WTC11 (cell line): Measurements from ENCODE around the gene QRFP.
"Not testable (repeated sequence)": the region's sequence is repeated elsewhere in the genome, so short reads cannot be mapped to it uniquely, and the experiment has no call there.

Experiments used
- ATF1 ChIP-seq: sonication (generic); formaldehyde crosslinking; IDR thresholded peaks from 2 replicates; pipeline ENCODE4 v1.8.1; 2023; ENCODE audit warnings: mild to moderate bottlenecking, moderate library complexity, missing genetic modification reagents
- ATF3 ChIP-seq: sonication (generic); formaldehyde crosslinking; conservative IDR thresholded peaks from 2 replicates; pipeline ENCODE4 v1.8.1; 2022; ENCODE audit warnings: mild to moderate bottlenecking, missing genetic modification reagents
- CTCF ChIP-seq: fragments of 200-600 bp; IDR thresholded peaks from 2 replicates; pipeline ENCODE4 v1.8.0; 2022; ENCODE audit warnings: antibody characterized with exemption
- FOXJ3 ChIP-seq: sonication (generic); formaldehyde crosslinking; IDR thresholded peaks from 2 replicates; pipeline ENCODE4 v1.9.0; 2021; ENCODE audit warnings: missing genetic modification reagents, mild to moderate bottlenecking, borderline replicate concordance
- GABPB1 ChIP-seq: sonication (generic); formaldehyde crosslinking; IDR thresholded peaks from 2 replicates; pipeline ENCODE4 v1.8.1; 2023; ENCODE audit warnings: mild to moderate bottlenecking, missing genetic modification reagents
- MAX ChIP-seq: sonication (generic); formaldehyde crosslinking; IDR thresholded peaks from 2 replicates; pipeline ENCODE4 v1.8.0; 2022; ENCODE audit warnings: mild to moderate bottlenecking, missing genetic modification reagents
- NR2C2 ChIP-seq: sonication (generic); formaldehyde crosslinking; IDR thresholded peaks from 2 replicates; pipeline ENCODE4 v1.8.0; 2022; ENCODE audit warnings: mild to moderate bottlenecking, missing genetic modification reagents
- PRRX2 ChIP-seq: fragments of 250-450 bp; sonication (Bioruptor Pico); IDR thresholded peaks from 2 replicates; pipeline ENCODE4 v1.8.0; 2021; ENCODE audit warnings: mild to moderate bottlenecking
- RELA ChIP-seq: sonication (generic); formaldehyde crosslinking; IDR thresholded peaks from 2 replicates; pipeline ENCODE4 v1.8.1; 2022; ENCODE audit warnings: missing genetic modification reagents, mild to moderate bottlenecking, borderline replicate concordance
- ZNF121 ChIP-seq: sonication (generic); formaldehyde crosslinking; IDR thresholded peaks from 2 replicates; pipeline ENCODE4 v1.8.0; 2023; ENCODE audit warnings: missing genetic modification reagents
- ZNF416 ChIP-seq: fragments of 250-450 bp; sonication (Bioruptor Pico); IDR thresholded peaks from 2 replicates; pipeline ENCODE4 v1.9.0; 2021; ENCODE audit warnings: mild to moderate bottlenecking, inconsistent platforms
- ZNF532 ChIP-seq: fragments of 250-450 bp; sonication (Bioruptor Pico); IDR thresholded peaks from 2 replicates; pipeline ENCODE4 v1.9.0; 2021; ENCODE audit warnings: mild to moderate bottlenecking, borderline replicate concordance

- not testable (repeated sequence) for TF ChIP-seq CTCF; ZNF416; GABPB1; MAX (CRISPR knock-in tag); FOXJ3 (CRISPR knock-in tag); RELA; NR2C2; ZNF121 (CRISPR knock-in tag); ATF3 (CRISPR knock-in tag); ZNF532 (CRISPR knock-in tag); ATF1 (CRISPR knock-in tag); PRRX2 (CRISPR knock-in tag)
These were observed 14.1 kb upstream of the QRFP start for GRCh38 chr9:130910670-130911069.
